ENCODE measurements around the gene PLAAT2. TPM values are rescaled to one million over a fixed set of nuclear protein-coding genes. Genes with fewer than 3 reads are reported as not detected.
"Not testable (repeated sequence)": the region's sequence is repeated elsewhere in the genome, so short reads cannot be mapped to it uniquely, and the experiment has no call there.

The PLAAT2 gene
- total RNA-seq, 2 experiments from 2014 or later, result 0.30 TPM; not detected in 1

- ChIA-PET CTCF (no interaction called here), POLR2A (no interaction called here)
Observed at GRCh38 chr11:63586451-63587166, 23.4 kb upstream of the PLAAT2 start.

GRCh38 chr11:63583357-63583677 lies 20.1 kb upstream of the PLAAT2 start:
- POLR2A ChIA-PET, result no interaction called here
- CTCF ChIA-PET, result interaction anchor here (0.9 kb wide), 1 partner anchor 9 kb away, joined by 3 read pairs; no protein-coding TSS in a partner anchor

GRCh38 chr11:63581224-63581623 lies 18.0 kb upstream of the PLAAT2 start:
- CTCF ChIA-PET, POLR2A ChIA-PET: not testable (repeated sequence)

- CTCF ChIA-PET, POLR2A ChIA-PET: not testable (repeated sequence)
Observed at GRCh38 chr11:63578882-63579281, 15.7 kb upstream of the PLAAT2 start.

GRCh38 chr11:63574856-63575602 lies 11.8 kb upstream of the PLAAT2 start:
- POLR2A ChIA-PET, result interaction anchor here (0.9 kb wide), 1 partner anchor 23 kb away, joined by 3 read pairs; no protein-coding TSS in a partner anchor
- CTCF ChIA-PET, result interaction anchor here (0.6 to 1.0 kb wide), 2 partner anchors 22 to 405 kb away, joined by 3 to 4 read pairs; no protein-coding TSS in a partner anchor

- POLR2A ChIA-PET, result interaction anchor here (0.9 kb wide), 1 partner anchor 22 kb away, joined by 3 read pairs; no protein-coding TSS in a partner anchor
Observed at GRCh38 chr11:63573881-63574855, 11.0 kb upstream of the PLAAT2 start.

GRCh38 chr11:63572026-63572688 lies 9.0 kb upstream of the PLAAT2 start:
- ChIA-PET CTCF (interaction anchor here (1.4 kb wide), 1 partner anchor 36 kb away, joined by 3 read pairs; no protein-coding TSS in a partner anchor), POLR2A (no interaction called here)

More at GRCh38 chr11:63573881-63574855, 11.0 kb upstream of the PLAAT2 start:
- CTCF ChIA-PET, result interaction anchor here (0.6 to 1.3 kb wide), 3 partner anchors 10 to 23 kb away, joined by 3 to 4 read pairs (median 3); no protein-coding TSS in a partner anchor

- CTCF ChIA-PET, result no interaction called here
- POLR2A ChIA-PET, result no interaction called here
Observed at GRCh38 chr11:63569570-63569969, 6.4 kb upstream of the PLAAT2 start.

GRCh38 chr11:63567044-63567840 lies 4.1 kb upstream of the PLAAT2 start:
- ChIA-PET POLR2A (interaction anchor here (0.6 to 2.3 kb wide), 6 partner anchors 14 to 46 kb away, joined by 3 to 8 read pairs (median 6); partner anchors contain the start of genes PLAAT3 and PLAAT4), CTCF (interaction anchor here (0.7 to 6.2 kb wide), 4 partner anchors 15 to 107 kb away, joined by 3 to 48 read pairs (median 6); partner anchors contain the start of gene PLAAT4)

GRCh38 chr11:63564784-63565350 lies 1.7 kb upstream of the PLAAT2 start:
- ChIA-PET POLR2A (interaction anchor here (0.9 to 1.4 kb wide), 2 partner anchors 11 to 14 kb away, joined by 4 to 5 read pairs; no protein-coding TSS in a partner anchor), CTCF (interaction anchor here (0.7 to 6.2 kb wide), 3 partner anchors 9 to 85 kb away, joined by 3 to 48 read pairs (median 8); no protein-coding TSS in a partner anchor)

GRCh38 chr11:63564056-63564774 lies 1.0 kb upstream of the PLAAT2 start:
- CTCF ChIA-PET, result interaction anchor here (0.7 to 6.2 kb wide), 5 partner anchors 8 to 85 kb away, joined by 3 to 48 read pairs (median 4); no protein-coding TSS in a partner anchor

GRCh38 chr11:63560506-63561180 lies 2.5 kb downstream of the PLAAT2 start:
- CTCF ChIA-PET, result no interaction called here
- POLR2A ChIA-PET, result no interaction called here

More at GRCh38 chr11:63564056-63564774, 1.0 kb upstream of the PLAAT2 start:
- POLR2A ChIA-PET, result interaction anchor here (0.7 to 1.4 kb wide), 4 partner anchors 10 to 29 kb away, joined by 4 to 6 read pairs (median 4); partner anchors contain the start of gene PLAAT4

GRCh38 chr11:63558459-63559157 lies 4.6 kb downstream of the PLAAT2 start:
- CTCF ChIA-PET, result interaction anchor here (0.7 kb wide), 1 partner anchor 180 kb away, joined by 3 read pairs; no protein-coding TSS in a partner anchor
- POLR2A ChIA-PET, result no interaction called here

- ChIA-PET CTCF (no interaction called here), POLR2A (no interaction called here)
Observed at GRCh38 chr11:63557570-63557969, 5.6 kb downstream of the PLAAT2 start.

GRCh38 chr11:63556404-63557013 lies 6.7 kb downstream of the PLAAT2 start:
- ChIA-PET CTCF (interaction anchor here (0.9 kb wide), 1 partner anchor 8 kb away, joined by 3 read pairs; no protein-coding TSS in a partner anchor), POLR2A (interaction anchor here (0.8 kb wide), 1 partner anchor 19 kb away, joined by 4 read pairs; no protein-coding TSS in a partner anchor)

Data from activated CD8-positive, alpha-beta memory T cell treated with anti-CD3 and anti-CD28 coated beads for 36 hours (primary cell).